HepG2 (cell line): ENCODE data around the gene DRD3. TPM values are rescaled to one million over a fixed set of nuclear protein-coding genes. Genes with fewer than 3 reads are reported as not detected.

Source experiments
- CEBPZ ChIP-seq: IDR thresholded peaks from 2 replicates; pipeline ENCODE4 v1.6.1; 2012; ENCODE audit warnings: low read length, improper control_type of control experiment
- CENPX ChIP-seq: sonication (generic); formaldehyde crosslinking; IDR thresholded peaks from 2 replicates; pipeline ENCODE4 v1.9.0; 2021; ENCODE audit warnings: mild to moderate bottlenecking, missing genetic modification reagents, moderate library complexity
- E2F1 ChIP-seq: sonication (generic); formaldehyde crosslinking; IDR thresholded peaks from 2 replicates; pipeline ENCODE4 v1.5.0; 2020; ENCODE audit warnings: missing genetic modification reagents
- EEA1 ChIP-seq: sonication (generic); formaldehyde crosslinking; IDR thresholded peaks from 2 replicates; pipeline ENCODE4 v1.5.1; 2020; ENCODE audit warnings: mild to moderate bottlenecking, missing genetic modification reagents, borderline replicate concordance
- ELF1 ChIP-seq: sonication (generic); formaldehyde crosslinking; IDR thresholded peaks from 2 replicates; pipeline ENCODE4 v1.4.0; 2020; ENCODE audit warnings: missing genetic modification reagents
- FOXP1 ChIP-seq, 2 experiments: fragments of 450-650 bp in 1 of 2; IDR thresholded peaks; 2 replicates each; pipeline ENCODE4 v1.6.1; 2017 to 2018; ENCODE audit warnings: antibody characterized with exemption in 1 of 2
- HNRNPH1 ChIP-seq: fragments of 200-400 bp; formaldehyde crosslinking; optimal IDR thresholded peaks from 2 replicates; pipeline ENCODE3; 2017; ENCODE audit warnings: mild to moderate bottlenecking, low read depth, low read length
- KLF15 ChIP-seq: sonication (generic); formaldehyde crosslinking; IDR thresholded peaks from 2 replicates; pipeline ENCODE4 v1.8.1; 2023; ENCODE audit warnings: borderline replicate concordance, mild to moderate bottlenecking, inconsistent platforms, missing genetic modification reagents, mixed read lengths
- MTA1 ChIP-seq: sonication (generic); formaldehyde crosslinking; IDR thresholded peaks from 2 replicates; pipeline ENCODE4 v1.4.0; 2020; ENCODE audit warnings: missing genetic modification reagents, mild to moderate bottlenecking, borderline replicate concordance
- MYNN ChIP-seq: sonication (generic); formaldehyde crosslinking; IDR thresholded peaks from 2 replicates; pipeline ENCODE4 v1.4.0; 2020; ENCODE audit warnings: mild to moderate bottlenecking, low read depth, missing genetic modification reagents
- NFKB2 ChIP-seq: sonication (generic); formaldehyde crosslinking; IDR thresholded peaks from 2 replicates; pipeline ENCODE4 v1.4.0; 2020; ENCODE audit warnings: missing genetic modification reagents, borderline replicate concordance
- RORA ChIP-seq: sonication (generic); formaldehyde crosslinking; IDR thresholded peaks from 2 replicates; pipeline ENCODE4 v1.5.0; 2020; ENCODE audit warnings: mild to moderate bottlenecking, missing genetic modification reagents, moderate library complexity
- RXRA ChIP-seq: sonication (generic); formaldehyde crosslinking; IDR thresholded peaks from 2 replicates; pipeline ENCODE4 v1.5.1; 2020; ENCODE audit warnings: missing genetic modification reagents
- SNAPC5 ChIP-seq: sonication (generic); formaldehyde crosslinking; IDR thresholded peaks from 2 replicates; pipeline ENCODE4 v1.8.1; 2023; ENCODE audit warnings: mild to moderate bottlenecking, missing genetic modification reagents, borderline replicate concordance
- STAT5B ChIP-seq: sonication (generic); formaldehyde crosslinking; IDR thresholded peaks from 2 replicates; pipeline ENCODE4 v1.4.0; 2020; ENCODE audit warnings: missing genetic modification reagents
- ZBTB43 ChIP-seq: sonication (generic); formaldehyde crosslinking; conservative IDR thresholded peaks from 2 replicates; pipeline ENCODE4 v1.4.0; 2020; ENCODE audit warnings: missing genetic modification reagents
- ZFX ChIP-seq: sonication (generic); formaldehyde crosslinking; IDR thresholded peaks from 2 replicates; pipeline ENCODE4 v1.4.0; 2020; ENCODE audit warnings: mild to moderate bottlenecking, low read depth, missing genetic modification reagents, moderate library complexity
- ZHX1 ChIP-seq: sonication (generic); formaldehyde crosslinking; IDR thresholded peaks from 2 replicates; pipeline ENCODE4 v1.8.1; 2022; ENCODE audit warnings: low read depth, mild to moderate bottlenecking, missing genetic modification reagents
- ZNF333 ChIP-seq: sonication (generic); formaldehyde crosslinking; IDR thresholded peaks from 2 replicates; pipeline ENCODE4 v1.4.0; 2020; ENCODE audit warnings: mild to moderate bottlenecking, missing genetic modification reagents, borderline replicate concordance
- ZNF354B ChIP-seq: sonication (generic); formaldehyde crosslinking; IDR thresholded peaks from 2 replicates; pipeline ENCODE4 v1.8.0; 2022; ENCODE audit warnings: mild to moderate bottlenecking, missing genetic modification reagents
- ZNF501 ChIP-seq: sonication (generic); formaldehyde crosslinking; IDR thresholded peaks from 2 replicates; pipeline ENCODE4 v1.5.1; 2020; ENCODE audit warnings: mild to moderate bottlenecking, moderate library complexity, missing genetic modification reagents
- polyA plus RNA-seq, 8 experiments: library from polyadenylated mRNA; depleted of rRNA in 3 of 8; stranded (reverse) in 7 of 8; unstranded in 1 of 8; fragments of >200 nt; fragmentation: Illumina TruSeq in 4 of 8; extraction: Trizol in 4 of 8; gene quantifications; 2 replicates each; pipeline versions ENCODE4 v1.2.1 to v1.2.3, GENCODE V29; 2011 to 2016; ENCODE audit warnings: low read depth in 4 of 8, missing spikeins in 1 of 8, mixed read lengths in 1 of 8; ENCODE audit not compliant: insufficient read depth in 1 of 8
- total RNA-seq, 5 experiments: library from RNA; depleted of rRNA; stranded (reverse); fragments of >200 nt; fragmentation: Illumina TruSeq; extraction: Trizol; gene quantifications; 2 replicates each; pipeline ENCODE4 v1.2.3, GENCODE V29; 2016; ENCODE audit warnings: low read depth in 1 of 5

DRD3 gene
- total and polyA plus RNA-seq, 2 of the 13 experiments (the other 11 are each of a cell fraction or from before 2014, with no cell fraction given), result not detected

GRCh38 chr3:114152519-114153151, 26.2 kb downstream of the DRD3 start (continued):
- TF ChIP-seq STAT5B (no peak), ZFX (CRISPR knock-in tag) (peak; percentile 63), MTA1 (CRISPR knock-in tag) (peak; percentile 47; the same call in 1 of the 2 replicates), RORA (CRISPR knock-in tag) (no peak), E2F1 (CRISPR knock-in tag) (no peak), ZNF501 (CRISPR knock-in tag) (peak; percentile 70), RXRA (CRISPR knock-in tag) (peak; percentile 67), ZNF333 (CRISPR knock-in tag) (0 out of 2 replicates have a peak, but pooled peaks have one; percentile 60), EEA1 (no peak), CENPX (CRISPR knock-in tag) (no peak), ELF1 (CRISPR knock-in tag) (peak; percentile 27; the same call in 1 of the 2 replicates), KLF15 (CRISPR knock-in tag) (no peak), SNAPC5 (no peak), ZHX1 (CRISPR knock-in tag) (no peak), NFKB2 (CRISPR knock-in tag) (no peak), FOXP1 (IDR thresholded peaks at IDR 0.05) (no peak), FOXP1 (CRISPR knock-in tag; IDR thresholded peaks at IDR 0.05) (no peak), HNRNPH1 (no peak), CEBPZ (no peak), ZNF354B (CRISPR knock-in tag) (no peak), MYNN (CRISPR knock-in tag) (no peak), ZBTB43 (CRISPR knock-in tag) (no peak)
